ENCODE data around the gene C6orf62. TPM values are rescaled to one million over a fixed set of nuclear protein-coding genes. Genes with fewer than 3 reads are reported as not detected.

C6orf62 gene
- total and polyA plus RNA-seq, 2 of the 4 experiments (the other 2 are of a cell fraction) = 47.5 to 50.7 TPM

DNA sequence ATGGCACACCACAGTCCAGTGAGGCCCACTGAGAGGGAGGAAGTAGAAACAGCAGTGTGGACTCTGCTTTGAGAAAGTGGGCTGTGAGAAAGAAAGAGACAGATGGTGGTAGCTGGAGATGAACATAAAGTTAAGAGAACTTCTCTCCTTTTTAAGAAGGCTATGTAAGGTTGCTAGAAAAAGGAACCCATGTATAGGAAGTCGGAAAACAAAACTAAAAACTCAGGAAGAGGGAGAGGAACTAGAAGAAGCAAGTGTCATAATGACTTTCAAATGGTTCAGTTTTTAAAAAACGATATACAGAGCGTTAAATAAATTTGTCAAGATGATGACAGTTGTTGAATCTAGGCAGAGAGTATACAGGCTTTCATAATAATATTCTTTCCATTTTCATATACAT, 30.3 kb upstream of the C6orf62 start:
- Histone ChIP-seq H4K5ac (ENCODE audit: low read depth, low read length) (no peak overlapping the region), H3K4me1 (ENCODE audit: control insufficient read depth, insufficient read depth, low read length) (no peaks in the 10 kb centered on the region), H4K91ac (ENCODE audit: insufficient read depth, low read depth, low read length) (no peak overlapping the region), H3K36me3 (ENCODE audit: control insufficient read depth, insufficient read depth, low read length) (no peaks in the 10 kb centered on the region), H3K4me3 (ENCODE audit: insufficient read depth, low read depth, low read length) (no peak overlapping the region), H3K4ac (ENCODE audit: low read depth, low read length) (no peak overlapping the region), H3K27me3 (ENCODE audit: control insufficient read depth, insufficient read depth, low read length) (no peaks in the 10 kb centered on the region), H2AK9ac (replicated peaks; ENCODE audit: low read depth, low read length, poor library complexity) (no peak overlapping the region), H2BK5ac (ENCODE audit: low read depth, low read length, poor library complexity, severe bottlenecking) (no peak overlapping the region), H3K9me1 (ENCODE audit: insufficient read depth, low read length) (peaks cover 4% of the 10 kb centered on the region; the same call in 1 of the 2 replicates), H3K56ac (ENCODE audit: extremely low read depth, insufficient read depth, low read length) (no peak overlapping the region), H3K4me2 (ENCODE audit: low read depth, low read length) (no peak overlapping the region), H4K20me1 (ENCODE audit: insufficient read depth, low read length) (no peaks in the 10 kb centered on the region), H2BK20ac (ENCODE audit: low read depth, low read length) (no peak overlapping the region), H2AK5ac (ENCODE audit: low read depth, low read length) (no peak overlapping the region), H3K9ac (ENCODE audit: low read depth, low read length) (no peak overlapping the region), H3K23ac (ENCODE audit: low read depth, low read length) (no peak overlapping the region), H4K8ac (ENCODE audit: low read depth in 2 of 2, low read length in 2 of 2) (no peak overlapping the region), H3K14ac (replicated peaks; ENCODE audit: low read depth, low read length) (no peak overlapping the region), H3K79me1 (ENCODE audit: low read depth in 1 of 2, low read length in 2 of 2) (no peaks in the 10 kb centered on the region), H3K27ac (ENCODE audit: insufficient read depth, low read length) (no peak overlapping the region), H3K9me3 (ENCODE audit: control insufficient read depth, insufficient read depth, low read length) (no peaks in the 10 kb centered on the region), H2BK15ac (ENCODE audit: low read depth, low read length) (no peak overlapping the region), H2AFZ (replicated peaks; ENCODE audit: low read length, poor library complexity) (peak overlapping the region; percentile 33), H2BK120ac (ENCODE audit: low read depth, low read length) (no peak overlapping the region), H3K18ac (ENCODE audit: low read depth, low read length) (no peak overlapping the region)
- WGBS, 2 experiments (ENCODE audit: extremely low coverage in 2 of 2, insufficient read length in 1 of 2) = no CpG with 5 or more reads among the region's 3 CpGs
- dilution Hi-C loops (cut with HindIII; ENCODE audit: low sequenced_read_pairs, unreplicated experiment) (no loop called here), in situ Hi-C loops (cut with MboI; ENCODE audit: low sequenced_read_pairs) (no loop called here), intact Hi-C loops (cut with micrococcal nuclease) (no loop called here)
- TF ChIP-seq CEBPB (IDR thresholded peaks at IDR 0.05; ENCODE audit: low read depth, low read length) = no peak
- TF ChIP-seq, protein P1, sequence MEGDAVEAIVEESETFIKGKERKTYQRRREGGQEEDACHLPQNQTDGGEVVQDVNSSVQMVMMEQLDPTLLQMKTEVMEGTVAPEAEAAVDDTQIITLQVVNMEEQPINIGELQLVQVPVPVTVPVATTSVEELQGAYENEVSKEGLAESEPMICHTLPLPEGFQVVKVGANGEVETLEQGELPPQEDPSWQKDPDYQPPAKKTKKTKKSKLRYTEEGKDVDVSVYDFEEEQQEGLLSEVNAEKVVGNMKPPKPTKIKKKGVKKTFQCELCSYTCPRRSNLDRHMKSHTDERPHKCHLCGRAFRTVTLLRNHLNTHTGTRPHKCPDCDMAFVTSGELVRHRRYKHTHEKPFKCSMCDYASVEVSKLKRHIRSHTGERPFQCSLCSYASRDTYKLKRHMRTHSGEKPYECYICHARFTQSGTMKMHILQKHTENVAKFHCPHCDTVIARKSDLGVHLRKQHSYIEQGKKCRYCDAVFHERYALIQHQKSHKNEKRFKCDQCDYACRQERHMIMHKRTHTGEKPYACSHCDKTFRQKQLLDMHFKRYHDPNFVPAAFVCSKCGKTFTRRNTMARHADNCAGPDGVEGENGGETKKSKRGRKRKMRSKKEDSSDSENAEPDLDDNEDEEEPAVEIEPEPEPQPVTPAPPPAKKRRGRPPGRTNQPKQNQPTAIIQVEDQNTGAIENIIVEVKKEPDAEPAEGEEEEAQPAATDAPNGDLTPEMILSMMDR (conservative IDR thresholded peaks at IDR 0.05; ENCODE audit: low read depth, low read length) = no peak
- DNase-seq (no peak), ATAC-seq (ENCODE audit: low read depth) (no peak)
- ChIA-PET CTCF (no interaction called here), POLR2A (ENCODE audit: unreplicated experiment) (no interaction called here)
- BruUV-seq (replicated peaks) = no TSS peak

Data from IMR-90 (cell line).